K562 (cell line): ENCODE data around the gene NRARP. TPM values are rescaled to one million over a fixed set of nuclear protein-coding genes. Genes with fewer than 3 reads are reported as not detected.
A peak's percentile ranks its signal among the peaks of the same experiment; 100 is the strongest.

Experiments
- ATAC-seq: fragments of 200-7000 bp; cut with Tn5 transposase; 3 replicates; pipeline ENCODE4 v1.9.1; 2020; ENCODE audit warnings: moderate library complexity
- BruUV-seq: library from RNA; stranded (reverse); fragments of 400-500 nt; replicated peaks from 2 replicates; lab custom pipeline; 2021; lab: Mats Ljungman, UMichigan
- CTCF ChIA-PET: fragments of 300-600 bp; formaldehyde crosslinking; extraction: SDS; loops from one replicate; lab custom pipeline; 2021; ENCODE audit warnings: low intra/inter-chr PET ratio; lab: Yijun Ruan, JAX
- POLR2A ChIA-PET: fragments of 300-600, 350-650 bp; sonication (Branson Sonifier 250); formaldehyde crosslinking; extraction: SDS; loops from one replicate; lab custom pipeline; 2021; ENCODE audit warnings: antibody characterized with exemption, inconsistent platforms; lab: Yijun Ruan, JAX
- DNase-seq, 4 experiments: peaks; one replicate each; pipeline versions ENCODE4 v3.0.0 to v3.0.0-alpha.2; 2011 to 2018; ENCODE audit warnings: low spot score in 3 of 4, mixed read lengths in 3 of 4; ENCODE audit errors: extremely low read depth in 1 of 4
- FAIRE-seq: peaks from 2 replicates; lab custom pipeline; 2011; peaks lifted over from hg19 to GRCh38; lab: Jason Lieb, UNC
- H2AFZ ChIP-seq: 2 replicates; pipeline ENCODE4 v1.6.0; 2011; ENCODE audit warnings: low read depth, low read length, control low read depth, inconsistent platforms
- H3K27ac ChIP-seq: fragments of 200-600 bp; 3 replicates; pipeline ENCODE4 v1.8.0; 2011; ENCODE audit warnings: low read depth, mild to moderate bottlenecking, control low read depth, inconsistent platforms, low read length, moderate library complexity, mixed read lengths; ENCODE audit errors: extremely low read depth
- H3K27me3 ChIP-seq, 2 experiments: fragments of 300-600 bp in 1 of 2; 2 replicates in 1 of 2; 3 replicates in 1 of 2; pipeline versions ENCODE4 v1.6.0 to v1.8.0; 2011; ENCODE audit warnings: inconsistent platforms in 2 of 2, low read length in 2 of 2, mild to moderate bottlenecking in 1 of 2, mixed read lengths in 1 of 2, moderate library complexity in 1 of 2; ENCODE audit not compliant: control insufficient read depth in 2 of 2, insufficient read depth in 2 of 2
- H3K36me3 ChIP-seq: fragments of 300-600 bp; 3 replicates; pipeline ENCODE4 v1.8.0; 2011; ENCODE audit warnings: mild to moderate bottlenecking, low read length, inconsistent platforms; ENCODE audit not compliant: control insufficient read depth, insufficient read depth
- H3K4me1 ChIP-seq, 2 experiments: fragments of 200-600 bp in 1 of 2; replicated peaks in 1 of 2; 2 replicates in 1 of 2; 3 replicates in 1 of 2; pipeline versions ENCODE4 v1.5.1 to v1.8.0; 2011; ENCODE audit warnings: inconsistent platforms in 2 of 2, low read length in 2 of 2, mild to moderate bottlenecking in 1 of 2, mixed read lengths in 1 of 2, moderate library complexity in 1 of 2; ENCODE audit not compliant: control insufficient read depth in 2 of 2, insufficient read depth in 2 of 2
- H3K4me2 ChIP-seq: 2 replicates; pipeline ENCODE4 v1.6.1; 2011; ENCODE audit warnings: low read length, control low read depth, inconsistent platforms, mixed read lengths; ENCODE audit not compliant: insufficient read depth
- H3K4me3 ChIP-seq: fragments of 200-600 bp; sonication (generic), shearing (Covaris generic); 2 replicates; pipeline ENCODE4 v1.5.1; 2016; ENCODE audit warnings: control low read depth, inconsistent platforms
- H3K79me2 ChIP-seq: fragments of 200-600 bp; 3 replicates; pipeline ENCODE4 v1.8.0; 2011; ENCODE audit warnings: low read length, inconsistent platforms; ENCODE audit not compliant: control insufficient read depth, insufficient read depth
- H3K9ac ChIP-seq, 2 experiments: 2 replicates each; pipeline versions ENCODE4 v1.6.0 to v1.6.1; 2011; ENCODE audit warnings: low read depth in 2 of 2, low read length in 2 of 2, control low read depth in 1 of 2, inconsistent platforms in 1 of 2, mild to moderate bottlenecking in 1 of 2, mixed read lengths in 1 of 2; ENCODE audit not compliant: insufficient read depth in 1 of 2
- H3K9me1 ChIP-seq: one replicate; pipeline ENCODE4 v1.6.0; 2011; ENCODE audit warnings: inconsistent platforms, mild to moderate bottlenecking, low read length, moderate library complexity; ENCODE audit not compliant: control insufficient read depth, insufficient read depth
- H3K9me3 ChIP-seq: replicated peaks from 2 replicates; pipeline ENCODE4 v1.5.1; 2011; ENCODE audit warnings: low read depth, low read length, inconsistent platforms; ENCODE audit not compliant: control insufficient read depth, insufficient read depth
- H4K20me1 ChIP-seq: replicated peaks from 2 replicates; pipeline ENCODE4 v1.6.1; 2011; ENCODE audit warnings: low read length, inconsistent platforms, mixed read lengths; ENCODE audit not compliant: control insufficient read depth, insufficient read depth
- CTCF ChIP-seq, 3 experiments: IDR thresholded peaks in 2 of 3; conservative IDR thresholded peaks in 1 of 3; 2 replicates each; pipeline ENCODE4 v1.5.1; 2011 to 2012; ENCODE audit warnings: low read length in 3 of 3, mild to moderate bottlenecking in 3 of 3, control low read depth in 2 of 3, improper control_type of control experiment in 1 of 3, inconsistent platforms in 1 of 3, low read depth in 1 of 3, mixed read lengths in 1 of 3, moderate library complexity in 1 of 3; ENCODE audit not compliant: insufficient read depth in 2 of 3
- MYNN ChIP-seq, 2 experiments: sonication (generic); formaldehyde crosslinking in 1 of 2; IDR thresholded peaks; 2 replicates each; pipeline versions ENCODE4 v1.5.0 to v1.6.1; 2016 to 2020; ENCODE audit warnings: antibody characterized with exemption in 1 of 2, missing genetic modification reagents in 1 of 2
- PRMT5 ChIP-seq: sonication (generic); formaldehyde crosslinking; IDR thresholded peaks from 2 replicates; pipeline ENCODE4 v1.5.0; 2020; ENCODE audit warnings: missing genetic modification reagents
- ZFX ChIP-seq: sonication (generic); formaldehyde crosslinking; IDR thresholded peaks from 2 replicates; pipeline ENCODE4 v1.8.0; 2022; ENCODE audit warnings: mild to moderate bottlenecking, missing genetic modification reagents, moderate library complexity
- ZNF12 ChIP-seq: sonication (generic); formaldehyde crosslinking; IDR thresholded peaks from 2 replicates; pipeline ENCODE4 v1.4.0; 2020; ENCODE audit warnings: mild to moderate bottlenecking, missing genetic modification reagents
- ZNF24 ChIP-seq: fragments of 450-650 bp; IDR thresholded peaks from 2 replicates; pipeline ENCODE4 v1.6.1; 2016
- ZNF699 ChIP-seq: fragments of 250-450 bp; sonication (Bioruptor Pico); IDR thresholded peaks from 2 replicates; pipeline ENCODE4 v1.8.0; 2021; ENCODE audit warnings: mild to moderate bottlenecking, moderate library complexity; ENCODE audit not compliant: insufficient replicate concordance
- WGBS: fragments of 100-300 bp; shearing (Covaris generic); methylation state at CpG from one replicate; pipeline ENCODE4 v1.1.6; 2016; ENCODE audit warnings: low coverage, mixed read lengths; ENCODE audit not compliant: insufficient coverage; ENCODE audit errors: missing lambda C conversion rate; 5-methylcytosine and 5-hydroxymethylcytosine counted together
- in situ Hi-C: fragments of 300-500 bp; cut with MboI; formaldehyde crosslinking; loops from 4 replicates; pipeline ENCODE4 v1.15.0; 2018; ENCODE audit warnings: inconsistent platforms, mixed read lengths
- intact Hi-C: fragments of 100-400 bp; cut with micrococcal nuclease; formaldehyde crosslinking; loops from 2 replicates; pipeline ENCODE4 v1.14.2; 2022
- polyA plus RNA-seq, 8 experiments: library from polyadenylated mRNA; depleted of rRNA in 4 of 8; stranded (reverse) in 5 of 8; unstranded in 3 of 8; fragments of >200 nt; fragmentation: Nextera tagmentation in 2 of 8; fragmentation: Illumina TruSeq in 1 of 8; extraction: Ambion mirVana in 2 of 8; extraction: Trizol in 1 of 8; gene quantifications; 2 replicates each; pipeline versions ENCODE4 v1.2.1 to v1.2.3, GENCODE V29; 2011 to 2014; ENCODE audit warnings: inconsistent platforms in 1 of 8, missing spikeins in 1 of 8
- total RNA-seq, 7 experiments: library from RNA; depleted of rRNA in 6 of 7; stranded (reverse); fragments of >200 nt in 6 of 7; fragmentation: Illumina TruSeq in 2 of 7; extraction: Trizol in 2 of 7; gene quantifications; 2 replicates each; pipeline versions ENCODE4 v1.2.1 to v1.2.3, GENCODE V29; 2011 to 2021; ENCODE audit warnings: low replicate concordance in 1 of 7

NRARP gene
- total and polyA plus RNA-seq, 9 of the 15 experiments (the other 6 are each of a cell fraction or from before 2014, with no cell fraction given), result 2.0 to 24.5 (median 7.2) TPM; not detected in 2

- in situ Hi-C loops, result no loop called here
- intact Hi-C loops, result loop anchor here (10.0 kb wide), 1 partner anchor 119 kb away; the partner anchor contains the start of genes EXD3 and NOXA1
- no peak overlapping the region for H2AFZ ChIP-seq
- FAIRE-seq, result no peak
- no peaks in the 10 kb centered on the region for H3K27me3 ChIP-seq
- H3K4me3 ChIP-seq, result no peak overlapping the region
- no peak overlapping the region for H3K4me2 ChIP-seq
- ChIA-PET CTCF (no interaction called here), POLR2A (interaction anchor here (0.6 to 0.7 kb wide), 2 partner anchors 65 to 191 kb away, joined by 3 to 4 read pairs; no protein-coding TSS in a partner anchor)
- H3K9me3 ChIP-seq, result no peaks in the 10 kb centered on the region
- no peak for ATAC-seq
- BruUV-seq, result no TSS peak
- peaks cover 6% of the 10 kb centered on the region for H4K20me1 ChIP-seq
- TF ChIP-seq CTCF (IDR thresholded peaks at IDR 0.05 in 2 of 3, conservative IDR thresholded peaks at IDR 0.05 in 1 of 3; ENCODE audit: insufficient read depth in 2 of 3, low read depth in 1 of 3, low read length in 3 of 3) (0 out of 6 replicates have a peak, but pooled peaks of 1 of the 3 experiments have one; percentile 10), ZNF699 (CRISPR knock-in tag) (no peak), ZFX (CRISPR knock-in tag) (0 out of 2 replicates have a peak, but pooled peaks have one; percentile 11), PRMT5 (CRISPR knock-in tag) (no peak), ZNF24 (no peak), ZNF12 (0 out of 2 replicates have a peak, but pooled peaks have one; percentile 12), MYNN (IDR thresholded peaks at IDR 0.05) (no peak), MYNN (CRISPR knock-in tag; IDR thresholded peaks at IDR 0.05) (no peak)
- no peak overlapping the region for H3K9ac ChIP-seq
- WGBS, result 64% methylated on average over 7 of the region's 8 CpGs
- no peak for DNase-seq
- peaks cover 7% of the 10 kb centered on the region for H3K9me1 ChIP-seq
- no peak overlapping the region for H3K27ac ChIP-seq
- no peaks in the 10 kb centered on the region for H3K36me3 ChIP-seq
- H3K4me1 ChIP-seq, result peaks cover 15 to 91% of the 10 kb centered on the region in 2 experiments
- H3K79me2 ChIP-seq, result peaks cover 10% of the 10 kb centered on the region
These were observed 3.7 kb upstream of the NRARP start for GRCh38 chr9:137305798-137306065.
